NB4 (cell line): ENCODE measurements around the gene IMP4.

Experiments used
- POLR2A ChIP-seq: IDR thresholded peaks from 2 replicates; pipeline ENCODE4 v1.6.1; 2011; ENCODE audit warnings: mild to moderate bottlenecking; ENCODE audit not compliant: insufficient read length; ENCODE audit errors: extremely low read depth
- TF ChIP-seq, protein P1 (sequence below): IDR thresholded peaks from one replicate; pipeline ENCODE4 v1.5.1; 2012; ENCODE audit warnings: low read depth, low read length
- TF ChIP-seq, protein P2 (sequence below): IDR thresholded peaks from 2 replicates; pipeline ENCODE4 v1.6.1; 2011; ENCODE audit warnings: low read depth, low read length

DNA sequence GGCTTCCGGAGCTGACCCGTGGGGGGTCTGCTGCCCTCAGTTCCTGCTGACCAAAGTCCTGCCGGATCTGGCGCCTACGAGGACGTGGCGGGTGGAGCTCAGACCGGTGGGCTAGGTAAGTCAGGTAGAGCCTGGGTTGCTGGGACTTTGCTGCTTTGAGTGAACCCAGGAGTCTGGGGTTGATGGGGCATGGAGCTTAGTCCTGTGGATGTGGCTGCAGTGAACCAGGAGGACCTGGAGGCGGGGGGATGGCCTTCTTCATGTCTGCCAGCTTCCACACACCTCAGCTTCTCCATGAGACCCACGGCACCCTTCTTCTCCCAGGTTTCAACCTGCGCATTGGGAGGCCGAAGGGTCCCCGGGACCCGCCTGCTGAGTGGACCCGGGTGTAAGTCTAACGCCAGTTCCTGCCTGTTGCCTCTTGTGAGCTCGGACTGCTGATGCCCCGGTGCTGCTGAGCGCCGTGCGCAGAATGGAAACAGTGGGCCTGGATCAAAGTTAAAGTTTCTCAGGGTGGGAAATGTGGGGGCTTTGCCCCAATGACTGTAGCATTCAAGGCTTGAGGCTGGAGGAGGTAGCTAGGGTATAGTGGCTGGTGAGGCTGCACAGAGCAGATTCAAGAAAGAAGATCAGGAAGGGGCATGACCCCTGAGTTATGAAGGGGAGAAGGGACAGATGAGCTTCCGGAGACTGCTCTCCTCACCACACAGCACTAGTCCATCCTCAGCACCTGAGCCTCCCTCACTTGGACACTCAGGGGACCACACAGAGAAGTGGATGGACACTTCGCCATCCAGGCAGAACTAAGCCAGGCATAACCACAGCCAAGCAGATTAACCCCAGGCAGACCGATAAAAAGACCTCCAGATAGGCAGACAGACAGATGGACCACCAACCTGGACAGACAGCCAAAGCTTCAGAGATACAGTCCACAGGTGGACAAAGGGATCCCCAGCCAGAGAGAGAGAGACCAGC is 30.4 kb downstream of the IMP4 start:
- TF ChIP-seq, protein P1, sequence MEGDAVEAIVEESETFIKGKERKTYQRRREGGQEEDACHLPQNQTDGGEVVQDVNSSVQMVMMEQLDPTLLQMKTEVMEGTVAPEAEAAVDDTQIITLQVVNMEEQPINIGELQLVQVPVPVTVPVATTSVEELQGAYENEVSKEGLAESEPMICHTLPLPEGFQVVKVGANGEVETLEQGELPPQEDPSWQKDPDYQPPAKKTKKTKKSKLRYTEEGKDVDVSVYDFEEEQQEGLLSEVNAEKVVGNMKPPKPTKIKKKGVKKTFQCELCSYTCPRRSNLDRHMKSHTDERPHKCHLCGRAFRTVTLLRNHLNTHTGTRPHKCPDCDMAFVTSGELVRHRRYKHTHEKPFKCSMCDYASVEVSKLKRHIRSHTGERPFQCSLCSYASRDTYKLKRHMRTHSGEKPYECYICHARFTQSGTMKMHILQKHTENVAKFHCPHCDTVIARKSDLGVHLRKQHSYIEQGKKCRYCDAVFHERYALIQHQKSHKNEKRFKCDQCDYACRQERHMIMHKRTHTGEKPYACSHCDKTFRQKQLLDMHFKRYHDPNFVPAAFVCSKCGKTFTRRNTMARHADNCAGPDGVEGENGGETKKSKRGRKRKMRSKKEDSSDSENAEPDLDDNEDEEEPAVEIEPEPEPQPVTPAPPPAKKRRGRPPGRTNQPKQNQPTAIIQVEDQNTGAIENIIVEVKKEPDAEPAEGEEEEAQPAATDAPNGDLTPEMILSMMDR = no peak
- TF ChIP-seq, protein P2, sequence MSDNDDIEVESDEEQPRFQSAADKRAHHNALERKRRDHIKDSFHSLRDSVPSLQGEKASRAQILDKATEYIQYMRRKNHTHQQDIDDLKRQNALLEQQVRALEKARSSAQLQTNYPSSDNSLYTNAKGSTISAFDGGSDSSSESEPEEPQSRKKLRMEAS = no peak
- no peak for TF ChIP-seq POLR2A
